ENCODE data around the gene RFNG. TPM values are rescaled to one million over a fixed set of nuclear protein-coding genes. Genes with fewer than 3 reads are reported as not detected.

RFNG gene
- total RNA-seq, 1 donor from 2014 or later, result 72.3 TPM

DNA sequence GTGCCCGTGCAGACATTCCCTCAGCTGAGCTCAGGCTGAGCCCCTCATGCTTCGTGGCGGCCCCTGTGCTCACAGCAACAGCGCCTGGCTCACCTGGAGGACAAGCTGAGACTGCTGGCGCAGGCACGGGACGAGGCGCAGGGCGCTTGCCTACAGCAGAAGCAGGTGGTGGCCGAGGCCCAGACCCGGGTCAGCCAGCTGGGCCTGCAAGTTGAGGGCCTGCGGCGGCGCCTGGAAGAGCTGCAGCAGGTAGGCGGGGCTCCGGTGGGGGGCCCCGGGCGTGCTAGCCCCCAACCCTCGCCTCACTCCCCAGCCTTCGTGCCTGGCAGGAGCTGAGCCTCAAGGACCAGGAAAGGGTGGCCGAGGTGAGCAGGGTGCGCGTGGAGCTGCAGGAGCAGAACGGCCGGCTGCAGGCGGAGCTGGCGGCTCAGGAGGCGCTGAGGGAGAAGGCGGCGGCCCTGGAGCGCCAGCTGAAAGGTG, 21.6 kb downstream of the RFNG start:
- Histone ChIP-seq H3K27me3 (ENCODE audit: control insufficient read depth, insufficient read depth, low read length) (peaks cover 3% of the 10 kb centered on the region), H3K4me3 (ENCODE audit: low read depth, low read length) (no peak overlapping the region), H3K36me3 (ENCODE audit: control insufficient read depth, insufficient read depth, low read length) (no peaks in the 10 kb centered on the region)
- no peak for DNase-seq (ENCODE audit: low read depth)
- TF ChIP-seq, protein P1, sequence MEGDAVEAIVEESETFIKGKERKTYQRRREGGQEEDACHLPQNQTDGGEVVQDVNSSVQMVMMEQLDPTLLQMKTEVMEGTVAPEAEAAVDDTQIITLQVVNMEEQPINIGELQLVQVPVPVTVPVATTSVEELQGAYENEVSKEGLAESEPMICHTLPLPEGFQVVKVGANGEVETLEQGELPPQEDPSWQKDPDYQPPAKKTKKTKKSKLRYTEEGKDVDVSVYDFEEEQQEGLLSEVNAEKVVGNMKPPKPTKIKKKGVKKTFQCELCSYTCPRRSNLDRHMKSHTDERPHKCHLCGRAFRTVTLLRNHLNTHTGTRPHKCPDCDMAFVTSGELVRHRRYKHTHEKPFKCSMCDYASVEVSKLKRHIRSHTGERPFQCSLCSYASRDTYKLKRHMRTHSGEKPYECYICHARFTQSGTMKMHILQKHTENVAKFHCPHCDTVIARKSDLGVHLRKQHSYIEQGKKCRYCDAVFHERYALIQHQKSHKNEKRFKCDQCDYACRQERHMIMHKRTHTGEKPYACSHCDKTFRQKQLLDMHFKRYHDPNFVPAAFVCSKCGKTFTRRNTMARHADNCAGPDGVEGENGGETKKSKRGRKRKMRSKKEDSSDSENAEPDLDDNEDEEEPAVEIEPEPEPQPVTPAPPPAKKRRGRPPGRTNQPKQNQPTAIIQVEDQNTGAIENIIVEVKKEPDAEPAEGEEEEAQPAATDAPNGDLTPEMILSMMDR (IDR thresholded peaks at IDR 0.05; ENCODE audit: insufficient read depth, low read length, poor library complexity, severe bottlenecking), result no peak

GRCh38 chr17:82029391-82029790, 22.2 kb downstream of the RFNG start:
- Histone ChIP-seq H3K27me3 (ENCODE audit: control insufficient read depth, insufficient read depth, low read length) (peaks cover 3% of the 10 kb centered on the region), H3K36me3 (ENCODE audit: control insufficient read depth, insufficient read depth, low read length) (no peaks in the 10 kb centered on the region), H3K4me3 (ENCODE audit: low read depth, low read length) (no peak overlapping the region)
- no peak for DNase-seq (ENCODE audit: low read depth)
- TF ChIP-seq, protein P1 (IDR thresholded peaks at IDR 0.05; ENCODE audit: insufficient read depth, low read length, poor library complexity, severe bottlenecking), result no peak

GRCh38 chr17:82028966-82029365, 22.6 kb downstream of the RFNG start:
- Histone ChIP-seq H3K36me3 (ENCODE audit: control insufficient read depth, insufficient read depth, low read length) (no peaks in the 10 kb centered on the region), H3K4me3 (ENCODE audit: low read depth, low read length) (no peak overlapping the region), H3K27me3 (ENCODE audit: control insufficient read depth, insufficient read depth, low read length) (peaks cover 3% of the 10 kb centered on the region)
- DNase-seq (ENCODE audit: low read depth), result no peak
- TF ChIP-seq, protein P1 (IDR thresholded peaks at IDR 0.05; ENCODE audit: insufficient read depth, low read length, poor library complexity, severe bottlenecking), result no peak

DNA sequence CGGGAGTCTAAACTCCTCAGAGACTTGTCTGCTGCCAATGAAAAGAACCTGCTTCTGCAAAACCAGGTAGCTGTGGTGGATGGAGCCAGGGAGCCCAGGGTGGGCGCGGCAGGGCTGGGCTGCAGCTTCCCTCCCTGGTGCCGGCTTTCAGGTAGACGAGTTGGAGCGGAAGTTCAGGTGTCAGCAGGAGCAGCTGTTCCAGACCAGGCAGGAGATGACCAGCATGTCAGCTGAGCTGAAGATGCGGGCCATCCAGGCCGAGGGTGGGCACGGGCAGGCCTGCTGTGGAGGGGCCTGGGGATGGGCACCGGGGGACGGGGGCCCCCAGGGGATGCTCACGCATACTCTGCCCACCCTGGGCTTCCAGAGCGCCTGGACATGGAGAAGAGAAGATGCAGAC, 23.4 kb downstream of the RFNG start:
- TF ChIP-seq, protein P1 (IDR thresholded peaks at IDR 0.05; ENCODE audit: insufficient read depth, low read length, poor library complexity, severe bottlenecking), result no peak
- Histone ChIP-seq H3K27me3 (ENCODE audit: control insufficient read depth, insufficient read depth, low read length) (peaks cover 3% of the 10 kb centered on the region), H3K36me3 (ENCODE audit: control insufficient read depth, insufficient read depth, low read length) (no peaks in the 10 kb centered on the region), H3K4me3 (ENCODE audit: low read depth, low read length) (no peak overlapping the region)
- no peak for DNase-seq (ENCODE audit: low read depth)

DNA sequence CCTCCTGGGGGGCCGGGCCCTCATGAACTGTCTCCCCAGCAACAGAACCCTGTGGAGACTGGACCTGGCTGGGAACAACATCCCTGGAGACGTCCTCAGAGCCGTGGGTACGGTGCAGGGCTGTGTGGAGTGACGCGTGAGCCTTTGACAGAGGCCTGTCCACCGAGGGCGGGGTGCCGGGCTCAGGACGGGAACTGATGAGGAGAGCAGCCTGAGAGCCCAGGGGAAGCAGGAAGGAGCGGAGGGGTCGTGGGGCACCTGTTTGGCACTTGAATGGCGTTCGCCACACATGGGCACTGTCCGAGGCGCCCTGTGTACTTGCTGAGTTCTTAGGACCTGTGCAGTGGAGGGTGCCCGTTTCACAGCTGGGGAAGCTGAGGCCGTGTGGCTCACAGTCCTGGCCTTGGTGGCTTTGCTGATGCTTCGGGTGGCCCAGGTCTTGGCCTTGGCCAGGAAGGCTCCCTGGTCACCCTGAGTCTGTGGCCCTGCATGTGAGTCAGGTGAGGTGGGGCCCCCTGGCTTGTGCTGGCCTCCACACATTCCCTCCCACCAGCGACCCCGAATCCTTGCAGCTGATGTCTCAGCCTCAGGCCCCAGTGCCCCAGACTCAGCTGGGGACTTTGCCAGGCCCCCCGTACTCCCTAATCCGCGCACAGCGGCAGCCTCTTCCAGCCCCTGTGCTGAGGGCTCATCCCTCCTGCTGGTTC, 26.1 kb downstream of the RFNG start:
- Histone ChIP-seq H3K36me3 (ENCODE audit: control insufficient read depth, insufficient read depth, low read length) (no peaks in the 10 kb centered on the region), H3K27me3 (ENCODE audit: control insufficient read depth, insufficient read depth, low read length) (no peaks in the 10 kb centered on the region), H3K4me3 (ENCODE audit: low read depth, low read length) (no peak overlapping the region)
- no peak for DNase-seq (ENCODE audit: low read depth)
- TF ChIP-seq, protein P1 (IDR thresholded peaks at IDR 0.05; ENCODE audit: insufficient read depth, low read length, poor library complexity, severe bottlenecking), result no peak

- H3K36me3 ChIP-seq (ENCODE audit: control insufficient read depth, insufficient read depth, low read length), result no peaks in the 10 kb centered on the region
- H3K27me3 ChIP-seq (ENCODE audit: control insufficient read depth, insufficient read depth, low read length), result no peaks in the 10 kb centered on the region
- no peak for DNase-seq (ENCODE audit: low read depth)
- no peak overlapping the region for H3K4me3 ChIP-seq (ENCODE audit: low read depth, low read length)
- TF ChIP-seq, protein P1 (IDR thresholded peaks at IDR 0.05; ENCODE audit: insufficient read depth, low read length, poor library complexity, severe bottlenecking), result no peak
These were observed 26.8 kb downstream of the RFNG start for GRCh38 chr17:82024859-82025258.
